HG03196 (cell line): Measurements from ENCODE around the gene LRP1B.

Experiments used
- ATAC-seq: cut with Tn5 transposase; IDR thresholded peaks from one replicate; pipeline ENCODE4 v1.9.1; 2021; ENCODE audit not compliant: unreplicated experiment

The LRP1B gene

GRCh38 chr2:141701618-141702017, 429.2 kb downstream of the LRP1B start:
- ATAC-seq: no peak

DNA sequence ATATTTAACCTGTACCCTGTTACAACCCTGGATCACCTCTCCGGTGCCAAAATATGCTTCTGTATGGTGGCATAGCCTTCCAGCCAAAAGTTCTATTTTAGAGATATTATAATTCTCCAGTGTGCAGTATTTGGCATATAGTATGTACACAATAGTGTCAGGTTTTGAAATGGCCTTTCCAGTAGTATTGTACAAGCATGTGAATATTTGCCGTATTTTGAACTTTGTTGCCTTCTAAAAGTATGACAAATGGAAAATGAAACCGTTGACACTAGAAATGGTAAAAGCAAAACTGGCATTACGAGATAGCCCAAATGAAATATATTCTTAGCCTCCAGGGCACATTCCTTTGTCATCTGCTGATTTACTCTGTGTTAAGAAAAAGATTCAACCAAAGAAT, 431.2 kb downstream of the LRP1B start:
- ATAC-seq: no peak

GRCh38 chr2:141698500-141698899, 432.3 kb downstream of the LRP1B start:
- no peak for ATAC-seq

GRCh38 chr2:141697035-141697434, 433.8 kb downstream of the LRP1B start:
- no peak for ATAC-seq

GRCh38 chr2:141694180-141694579, 436.6 kb downstream of the LRP1B start:
- ATAC-seq: no peak

GRCh38 chr2:141692829-141693228, 438.0 kb downstream of the LRP1B start:
- ATAC-seq: no peak

DNA sequence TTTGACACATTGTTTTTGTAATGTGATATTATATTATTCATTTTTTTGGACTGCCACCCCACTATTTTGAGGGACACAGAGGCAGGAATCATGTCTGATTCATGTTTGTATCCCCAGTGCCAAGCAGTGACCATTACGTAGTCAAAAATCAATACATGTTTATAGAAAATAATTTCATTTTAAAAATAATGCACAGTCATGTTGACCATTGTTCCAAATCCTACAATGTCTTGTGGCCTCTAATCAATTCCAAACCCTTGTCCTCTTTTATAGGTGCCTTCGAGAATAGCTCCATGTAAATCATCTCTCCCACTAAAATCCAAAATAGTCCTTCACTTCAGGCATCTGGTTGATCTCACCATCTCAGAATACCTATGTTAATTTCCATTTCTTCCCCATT, 454.7 kb downstream of the LRP1B start:
- no peak for ATAC-seq

DNA sequence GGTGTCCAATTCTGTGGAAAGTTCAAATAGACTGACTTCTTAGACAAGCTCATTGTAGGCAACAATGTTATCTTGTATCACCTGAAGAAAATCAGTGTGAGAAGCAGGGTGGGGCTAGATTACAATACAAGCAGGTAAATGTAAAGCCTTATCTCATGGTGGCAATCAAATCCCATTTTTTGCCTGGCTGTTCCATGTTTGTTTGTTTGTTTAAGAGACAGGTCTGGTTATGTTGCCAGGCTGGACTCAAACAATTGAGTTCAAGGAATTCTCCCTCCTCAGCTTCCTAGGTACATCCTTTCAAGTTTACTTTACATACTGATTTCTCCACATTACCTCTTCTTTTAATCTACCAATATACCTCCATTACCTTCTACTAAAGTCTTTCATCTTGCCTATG, 464.6 kb downstream of the LRP1B start:
- no peak for ATAC-seq

- no peak for ATAC-seq
Measured at GRCh38 chr2:141660232-141660631, 470.6 kb downstream of the LRP1B start.

- ATAC-seq: no peak
Measured at GRCh38 chr2:141654311-141654710, 476.5 kb downstream of the LRP1B start.

- no peak for ATAC-seq
Measured at GRCh38 chr2:141653184-141653583, 477.6 kb downstream of the LRP1B start.

GRCh38 chr2:141652308-141652707, 478.5 kb downstream of the LRP1B start:
- no peak for ATAC-seq

DNA sequence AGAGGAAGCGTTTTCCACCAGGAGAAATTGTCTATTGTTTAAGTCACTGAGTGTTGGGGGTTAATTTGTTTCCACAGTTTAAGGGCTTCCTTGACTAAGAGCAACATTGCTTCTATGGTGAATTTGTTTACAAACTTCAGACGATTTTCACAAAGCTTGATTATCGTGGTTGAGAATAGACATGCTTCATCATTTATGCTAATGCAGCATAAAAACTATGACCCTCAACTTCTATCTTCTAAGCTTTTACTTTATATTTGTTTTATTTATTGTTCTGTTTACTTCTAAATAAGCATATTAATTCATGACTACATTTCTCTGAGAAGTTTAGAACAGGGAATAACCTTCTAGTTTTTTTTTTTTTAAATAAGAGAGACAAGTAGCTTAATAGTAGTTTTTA, 483.5 kb downstream of the LRP1B start:
- no peak for ATAC-seq

- ATAC-seq: no peak
Measured at GRCh38 chr2:141641462-141641861, 489.4 kb downstream of the LRP1B start.

- ATAC-seq: no peak
Measured at GRCh38 chr2:141639809-141640208, 491.0 kb downstream of the LRP1B start.

GRCh38 chr2:141633132-141633531, 497.7 kb downstream of the LRP1B start:
- ATAC-seq: no peak

DNA sequence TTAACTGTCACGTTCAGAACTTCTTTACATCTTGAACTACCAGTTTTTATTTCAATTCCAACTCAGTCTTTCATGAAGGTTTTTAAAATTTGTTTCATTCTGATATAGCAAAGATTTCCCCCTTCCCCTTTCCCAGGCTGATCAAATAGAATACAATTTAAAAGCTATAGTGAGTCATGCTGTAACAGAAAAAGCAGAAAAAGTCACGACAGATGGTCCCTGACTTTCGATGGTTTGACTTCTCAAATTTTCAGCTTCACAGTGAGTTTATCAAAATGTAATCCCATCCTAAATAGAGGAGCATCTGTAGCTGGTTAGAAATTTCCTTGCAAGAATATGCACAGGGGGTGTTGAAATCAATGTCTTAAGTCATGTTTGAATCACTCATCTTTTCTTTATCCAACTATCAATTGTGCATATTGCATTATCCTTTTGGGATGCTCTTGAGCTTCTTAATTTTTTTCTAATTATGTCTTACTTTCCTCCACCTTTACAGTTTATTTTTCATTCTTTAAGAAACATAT, 500.3 kb downstream of the LRP1B start:
- no peak for ATAC-seq

DNA sequence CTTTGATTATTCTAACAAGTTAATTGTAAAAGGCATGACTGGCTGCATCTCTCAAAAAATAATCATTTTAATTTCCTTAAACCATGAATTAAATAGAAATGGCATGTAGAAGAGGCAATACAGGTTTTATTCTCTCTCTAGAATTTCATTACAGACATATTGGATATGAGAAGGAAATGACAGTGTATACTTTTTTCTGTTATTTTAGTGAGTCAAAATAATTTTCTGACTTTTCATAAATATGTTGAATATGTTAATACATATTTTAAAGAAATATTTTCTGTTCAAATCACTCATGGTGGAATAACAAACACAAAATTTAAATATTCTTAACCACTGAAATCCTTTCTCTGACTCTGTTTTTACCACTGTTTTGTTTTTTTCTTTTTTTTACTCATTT, 510.4 kb downstream of the LRP1B start:
- ATAC-seq: no peak

GRCh38 chr2:141618457-141618856, 512.4 kb downstream of the LRP1B start:
- ATAC-seq: no peak

GRCh38 chr2:141611981-141612380, 518.8 kb downstream of the LRP1B start:
- no peak for ATAC-seq

DNA sequence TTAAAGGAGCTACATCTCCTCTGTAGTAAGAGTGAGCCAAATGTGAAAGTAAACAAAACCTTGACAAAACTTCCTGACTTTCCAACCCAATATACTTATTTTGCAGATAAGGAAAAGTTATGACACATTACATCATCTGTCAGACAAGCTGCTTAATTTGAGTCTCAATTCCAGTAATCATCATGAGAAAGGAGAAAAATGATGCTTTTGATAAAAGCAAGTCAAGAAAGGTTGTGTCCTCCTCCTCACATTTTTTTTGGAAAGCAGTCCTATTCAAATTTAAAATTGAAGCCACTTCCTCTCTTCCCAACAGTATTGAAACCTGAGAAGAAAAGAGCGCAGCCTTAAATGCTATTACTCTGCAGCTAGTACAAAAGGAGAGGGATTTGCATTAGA, 519.6 kb downstream of the LRP1B start:
- no peak for ATAC-seq

GRCh38 chr2:141610564-141611175, 520.1 kb downstream of the LRP1B start:
- ATAC-seq: no peak

- ATAC-seq: no peak
Measured at GRCh38 chr2:141605163-141605562, 525.7 kb downstream of the LRP1B start.
